GM03348 (cell line): ENCODE data around the gene VHLL.
A peak's percentile ranks its signal among the peaks of the same experiment; 100 is the strongest.
"Not testable (repeated sequence)": the region's sequence is repeated elsewhere in the genome, so short reads cannot be mapped to it uniquely, and the experiment has no call there.

Source experiments
- DNase-seq: peaks from one replicate; pipeline ENCODE4 v3.0.0; 2012; ENCODE audit warnings: low spot score

VHLL gene

GRCh38 chr1:156298852-156299357, at the start of gene VHLL:
Gene VHLL, minus strand, starts transcription at chr1:156299307. Its CDS starts 118 bp downstream, at chr1:156299189.
- no peak for DNase-seq

DNA sequence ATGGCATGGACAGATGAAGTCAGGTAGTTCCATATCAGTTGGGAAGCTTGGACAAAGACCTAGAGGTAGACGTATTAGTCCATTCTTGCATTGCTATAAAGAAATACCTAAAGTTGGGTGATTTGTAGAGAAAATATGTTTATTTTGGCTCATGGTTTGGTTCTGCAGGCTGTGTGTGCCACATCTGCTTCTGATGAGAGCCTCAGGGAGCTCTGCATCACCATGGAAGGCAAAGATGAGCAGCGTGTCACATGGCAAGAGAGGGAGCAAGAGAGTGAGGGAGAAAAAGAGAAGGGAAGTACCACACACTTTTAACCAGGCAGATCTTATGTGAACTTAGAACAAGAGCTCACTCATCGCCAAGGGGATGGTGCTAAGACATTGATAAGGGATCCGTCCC, 48.2 kb upstream of the VHLL start:
- peak; percentile 66 for DNase-seq

GRCh38 chr1:156346636-156347035, 47.5 kb upstream of the VHLL start:
- peak; percentile 82 for DNase-seq

GRCh38 chr1:156346035-156346434, 46.9 kb upstream of the VHLL start:
- not testable (repeated sequence) for DNase-seq

- no peak for DNase-seq
Measured at GRCh38 chr1:156344409-156344808, 45.3 kb upstream of the VHLL start.

DNA sequence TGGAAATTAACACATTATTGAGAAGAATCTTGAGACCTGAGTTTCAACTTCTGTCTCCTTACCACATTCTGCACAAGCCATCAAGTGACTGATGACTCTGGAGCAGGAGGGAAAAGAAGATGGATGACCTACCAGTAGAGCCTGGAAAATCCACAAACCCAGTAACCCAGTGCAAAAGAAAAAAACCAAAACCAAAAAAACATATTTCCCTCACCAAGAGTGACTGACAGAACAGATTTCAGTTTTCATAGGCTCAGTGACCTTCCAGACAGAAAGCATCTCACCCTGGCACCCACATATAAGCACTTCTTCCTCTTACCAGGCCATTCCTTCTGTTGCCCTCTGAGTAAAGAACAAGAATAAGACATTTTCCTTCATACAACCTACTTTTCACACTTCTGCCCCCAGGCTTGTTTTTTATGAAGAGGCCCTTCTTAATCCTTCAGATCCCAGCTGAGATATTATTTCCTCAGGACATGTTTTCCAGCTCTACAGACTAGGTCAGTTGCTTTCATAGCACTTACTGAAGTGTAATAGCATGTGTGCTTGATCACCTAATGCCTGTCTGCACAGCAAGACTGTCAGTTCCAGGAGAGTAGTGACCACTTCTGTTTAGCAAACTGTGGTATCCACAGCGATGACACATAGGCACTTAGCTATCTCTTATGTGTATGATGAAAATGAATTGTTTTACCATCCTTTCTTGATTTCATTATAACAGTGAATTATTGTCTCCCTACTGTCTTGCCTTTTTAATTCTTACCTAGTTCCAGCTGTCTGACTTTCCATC, 43.3 kb upstream of the VHLL start:
- no peak for DNase-seq

GRCh38 chr1:156338180-156338976, 39.3 kb upstream of the VHLL start, which contains the start of the genes CCT3 and TSACC:
Gene CCT3, minus strand, starts transcription at chr1:156338292. Its CDS starts 108 bp downstream, at chr1:156338184.
Gene TSACC, plus strand, starts transcription at chr1:156338526. Its CDS starts 1,232 bp downstream, at chr1:156339758.
- DNase-seq: peak; percentile 99

GRCh38 chr1:156337888-156338179, 38.7 kb upstream of the VHLL start:
- DNase-seq: no peak

GRCh38 chr1:156337052-156337887, 38.2 kb upstream of the VHLL start:
- peak; percentile 13 for DNase-seq

DNA sequence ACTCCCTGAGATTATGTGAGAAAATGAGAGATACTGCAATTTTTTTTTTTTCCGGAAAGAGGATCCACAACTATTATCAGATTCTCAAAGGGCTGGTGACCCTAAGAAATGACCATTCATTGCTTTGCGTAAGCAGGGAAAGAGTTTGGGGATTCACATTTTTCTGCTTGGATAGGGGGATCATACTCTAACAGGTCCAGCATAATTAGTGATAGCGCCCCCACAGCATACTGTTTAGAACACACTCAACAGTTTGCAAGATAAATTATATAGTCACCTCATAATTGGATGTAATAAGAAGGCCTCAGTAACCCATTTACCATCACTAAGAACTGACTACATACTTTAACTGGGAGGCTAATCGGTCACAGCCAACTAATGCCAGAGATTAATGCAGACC, 37.1 kb upstream of the VHLL start:
- no peak for DNase-seq

DNA sequence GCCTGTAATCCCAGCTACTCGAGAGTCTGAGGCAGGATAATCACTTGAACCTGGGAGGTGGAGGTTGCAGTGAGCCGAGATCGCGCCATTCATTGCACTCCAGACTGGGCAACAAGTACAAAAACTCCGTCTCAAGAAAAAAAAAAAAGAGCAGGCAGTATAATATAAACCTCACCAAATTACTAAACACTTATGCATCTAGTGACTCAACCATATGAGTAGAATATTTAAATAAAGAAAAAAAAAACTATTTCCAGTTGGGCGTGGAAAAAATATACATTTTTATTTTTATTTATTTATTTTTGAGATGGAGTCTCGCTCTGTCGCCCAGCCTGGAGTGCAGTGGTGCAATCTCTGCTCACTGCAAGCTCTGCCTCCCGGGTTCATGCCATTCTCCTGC, 24.1 kb upstream of the VHLL start:
- DNase-seq: not testable (repeated sequence)

GRCh38 chr1:156320560-156320959, 21.5 kb upstream of the VHLL start:
- no peak for DNase-seq

- peak; percentile 51 for DNase-seq
Measured at GRCh38 chr1:156319664-156320063, 20.6 kb upstream of the VHLL start.

DNA sequence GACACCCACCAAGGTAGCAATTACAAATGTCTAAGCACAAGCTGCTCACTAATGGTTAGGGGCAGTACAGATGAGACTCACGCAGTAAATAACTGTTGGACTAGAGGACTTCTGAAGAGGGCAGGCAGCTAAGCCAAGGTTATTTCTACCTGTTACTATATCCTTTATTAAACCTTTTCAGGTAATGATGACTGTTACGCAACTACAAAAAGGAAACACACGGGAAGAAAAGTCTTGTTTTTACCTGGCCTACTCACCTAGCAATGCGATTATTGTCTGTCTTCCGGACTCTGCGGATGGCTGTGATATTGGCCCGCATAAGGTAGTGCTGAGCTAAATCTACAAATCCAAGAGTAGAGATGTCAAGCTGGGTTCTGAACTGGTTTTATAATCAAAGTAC, 17.8 kb upstream of the VHLL start:
- DNase-seq: no peak

DNA sequence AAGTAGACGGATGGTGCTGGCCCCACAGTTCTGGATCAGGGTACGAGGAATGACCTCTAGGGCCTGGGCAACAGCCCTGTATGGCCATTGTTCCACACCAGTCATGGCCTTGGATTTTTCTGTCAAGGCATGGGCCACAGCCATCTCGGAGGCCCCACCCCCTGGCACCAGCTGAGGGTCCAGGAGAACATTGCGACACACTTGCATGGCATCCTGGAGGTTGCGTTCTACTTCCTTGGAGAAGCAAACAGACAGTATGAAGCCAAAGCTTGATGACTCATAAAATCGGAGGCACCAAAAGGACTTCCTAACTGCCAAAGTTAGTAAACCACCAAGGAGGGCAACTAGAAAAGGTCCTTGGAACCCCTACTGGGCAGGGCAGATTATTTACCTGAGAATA, 11.9 kb upstream of the VHLL start:
- DNase-seq: peak; percentile 27

GRCh38 chr1:156308078-156308477, 9.0 kb upstream of the VHLL start:
- DNase-seq: peak; percentile 41

GRCh38 chr1:156305215-156305614, 6.1 kb upstream of the VHLL start:
- DNase-seq: no peak

DNA sequence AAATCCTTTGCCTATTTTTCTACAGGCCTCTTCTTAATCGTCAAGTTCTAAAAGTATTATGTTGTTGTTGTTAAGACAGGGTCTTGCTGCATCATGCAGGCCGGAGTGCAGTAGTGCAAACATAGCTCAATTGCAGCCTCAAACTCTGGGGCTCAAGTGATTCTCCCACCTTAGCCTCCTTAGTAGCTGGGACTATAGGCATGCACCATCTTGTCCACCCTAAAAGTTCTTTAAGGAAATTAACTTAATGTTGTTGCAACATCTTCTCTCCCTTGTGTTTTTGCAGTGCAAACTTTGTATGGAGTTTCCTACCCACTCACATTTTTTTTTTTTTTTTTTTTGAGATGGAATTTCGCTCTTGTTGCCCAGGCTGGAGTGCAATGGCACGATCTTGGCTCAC, 4.1 kb upstream of the VHLL start:
- no peak for DNase-seq

- DNase-seq: peak; percentile 87
Measured at GRCh38 chr1:156295391-156295947, 3.6 kb downstream of the VHLL start, which contains the start of gene GLMP. Gene GLMP, minus strand, starts transcription at chr1:156295679. Its CDS starts 34 bp downstream, at chr1:156295645.

DNA sequence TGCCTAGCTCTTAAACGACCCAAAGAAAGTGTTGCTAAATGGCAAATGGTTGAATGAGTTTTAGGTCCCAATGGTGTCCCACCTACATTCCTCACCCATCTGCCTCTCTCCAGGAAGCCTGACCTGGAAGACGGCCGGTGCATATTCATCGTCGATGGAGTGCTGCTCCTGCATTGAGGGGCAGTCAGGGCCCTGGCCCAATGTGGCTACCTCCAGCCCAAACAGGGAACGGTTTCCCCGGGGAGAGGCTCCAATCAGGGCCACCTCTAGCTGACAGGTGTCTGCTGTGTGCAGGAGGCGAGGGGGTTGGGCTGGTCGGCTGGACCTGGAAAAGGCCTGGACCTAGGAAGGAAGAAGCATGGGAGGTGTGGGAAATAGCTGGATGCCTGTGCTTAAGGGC, 5.2 kb downstream of the VHLL start:
- no peak for DNase-seq

DNA sequence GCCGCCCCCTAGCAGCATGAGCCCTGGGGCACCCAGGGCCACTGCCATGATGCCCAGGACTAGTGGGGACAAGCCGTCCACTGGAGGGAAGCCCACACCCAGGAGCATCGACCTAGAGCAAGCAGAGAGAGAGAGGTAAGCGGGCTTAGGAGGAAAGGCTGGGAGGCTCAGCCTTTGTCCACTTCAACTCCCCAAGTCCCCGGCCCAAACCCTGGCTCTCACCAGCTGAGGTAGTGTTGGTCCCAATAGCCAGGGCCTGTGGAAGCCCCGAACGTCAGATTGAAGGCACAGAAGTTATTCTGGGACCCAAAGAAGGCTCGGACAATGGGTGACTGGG, 6.0 kb downstream of the VHLL start:
- DNase-seq: no peak
